K562 (cell line): ENCODE data around the gene CPHXL2. TPM values are rescaled to one million over a fixed set of nuclear protein-coding genes. Genes with fewer than 3 reads are reported as not detected.

Experiments used
- ATAC-seq: fragments of 200-7000 bp; cut with Tn5 transposase; 3 replicates; pipeline ENCODE4 v1.9.1; 2020; ENCODE audit warnings: moderate library complexity
- BruUV-seq: library from RNA; stranded (reverse); fragments of 400-500 nt; replicated peaks from 2 replicates; lab custom pipeline; 2021; lab: Mats Ljungman, UMichigan
- CTCF ChIA-PET: fragments of 300-600 bp; formaldehyde crosslinking; extraction: SDS; loops from one replicate; lab custom pipeline; 2021; ENCODE audit warnings: low intra/inter-chr PET ratio; lab: Yijun Ruan, JAX
- POLR2A ChIA-PET: fragments of 300-600, 350-650 bp; sonication (Branson Sonifier 250); formaldehyde crosslinking; extraction: SDS; loops from one replicate; lab custom pipeline; 2021; ENCODE audit warnings: antibody characterized with exemption, inconsistent platforms; lab: Yijun Ruan, JAX
- DNase-seq, 4 experiments: peaks; one replicate each; pipeline versions ENCODE4 v3.0.0 to v3.0.0-alpha.2; 2011 to 2018; ENCODE audit warnings: low spot score in 3 of 4, mixed read lengths in 3 of 4; ENCODE audit errors: extremely low read depth in 1 of 4
- FAIRE-seq: peaks from 2 replicates; lab custom pipeline; 2011; peaks lifted over from hg19 to GRCh38; lab: Jason Lieb, UNC
- H2AFZ ChIP-seq: 2 replicates; pipeline ENCODE4 v1.6.0; 2011; ENCODE audit warnings: low read depth, low read length, control low read depth, inconsistent platforms
- H3K27ac ChIP-seq: fragments of 200-600 bp; 3 replicates; pipeline ENCODE4 v1.8.0; 2011; ENCODE audit warnings: low read depth, mild to moderate bottlenecking, control low read depth, inconsistent platforms, low read length, moderate library complexity, mixed read lengths; ENCODE audit errors: extremely low read depth
- H3K27me3 ChIP-seq, 2 experiments: fragments of 300-600 bp in 1 of 2; 2 replicates in 1 of 2; 3 replicates in 1 of 2; pipeline versions ENCODE4 v1.6.0 to v1.8.0; 2011; ENCODE audit warnings: inconsistent platforms in 2 of 2, low read length in 2 of 2, mild to moderate bottlenecking in 1 of 2, mixed read lengths in 1 of 2, moderate library complexity in 1 of 2; ENCODE audit not compliant: control insufficient read depth in 2 of 2, insufficient read depth in 2 of 2
- H3K36me3 ChIP-seq: fragments of 300-600 bp; 3 replicates; pipeline ENCODE4 v1.8.0; 2011; ENCODE audit warnings: mild to moderate bottlenecking, low read length, inconsistent platforms; ENCODE audit not compliant: control insufficient read depth, insufficient read depth
- H3K4me1 ChIP-seq, 2 experiments: fragments of 200-600 bp in 1 of 2; replicated peaks in 1 of 2; 2 replicates in 1 of 2; 3 replicates in 1 of 2; pipeline versions ENCODE4 v1.5.1 to v1.8.0; 2011; ENCODE audit warnings: inconsistent platforms in 2 of 2, low read length in 2 of 2, mild to moderate bottlenecking in 1 of 2, mixed read lengths in 1 of 2, moderate library complexity in 1 of 2; ENCODE audit not compliant: control insufficient read depth in 2 of 2, insufficient read depth in 2 of 2
- H3K4me2 ChIP-seq: 2 replicates; pipeline ENCODE4 v1.6.1; 2011; ENCODE audit warnings: low read length, control low read depth, inconsistent platforms, mixed read lengths; ENCODE audit not compliant: insufficient read depth
- H3K4me3 ChIP-seq: fragments of 200-600 bp; sonication (generic), shearing (Covaris generic); 2 replicates; pipeline ENCODE4 v1.5.1; 2016; ENCODE audit warnings: control low read depth, inconsistent platforms
- H3K79me2 ChIP-seq: fragments of 200-600 bp; 3 replicates; pipeline ENCODE4 v1.8.0; 2011; ENCODE audit warnings: low read length, inconsistent platforms; ENCODE audit not compliant: control insufficient read depth, insufficient read depth
- H3K9ac ChIP-seq, 2 experiments: 2 replicates each; pipeline versions ENCODE4 v1.6.0 to v1.6.1; 2011; ENCODE audit warnings: low read depth in 2 of 2, low read length in 2 of 2, control low read depth in 1 of 2, inconsistent platforms in 1 of 2, mild to moderate bottlenecking in 1 of 2, mixed read lengths in 1 of 2; ENCODE audit not compliant: insufficient read depth in 1 of 2
- H3K9me1 ChIP-seq: one replicate; pipeline ENCODE4 v1.6.0; 2011; ENCODE audit warnings: inconsistent platforms, mild to moderate bottlenecking, low read length, moderate library complexity; ENCODE audit not compliant: control insufficient read depth, insufficient read depth
- H3K9me3 ChIP-seq: replicated peaks from 2 replicates; pipeline ENCODE4 v1.5.1; 2011; ENCODE audit warnings: low read depth, low read length, inconsistent platforms; ENCODE audit not compliant: control insufficient read depth, insufficient read depth
- H4K20me1 ChIP-seq: replicated peaks from 2 replicates; pipeline ENCODE4 v1.6.1; 2011; ENCODE audit warnings: low read length, inconsistent platforms, mixed read lengths; ENCODE audit not compliant: control insufficient read depth, insufficient read depth
- ARNT ChIP-seq, 2 experiments: fragments of 450-650 bp; IDR thresholded peaks; 2 replicates each; pipeline ENCODE4 v1.6.1; 2016; ENCODE audit warnings: mild to moderate bottlenecking in 1 of 2
- BCL6 ChIP-seq: fragments of 250-450 bp; sonication (Bioruptor Pico); IDR thresholded peaks from 2 replicates; pipeline ENCODE4 v1.4.0; 2020
- BRCA1 ChIP-seq, 2 experiments: fragments of 450-650 bp in 1 of 2; sonication (generic) in 1 of 2; formaldehyde crosslinking in 1 of 2; IDR thresholded peaks; 2 replicates each; pipeline versions ENCODE4 v1.5.0 to v1.6.1; 2017 to 2020; ENCODE audit warnings: mild to moderate bottlenecking in 1 of 2, missing genetic modification reagents in 1 of 2
- BRD9 ChIP-seq: fragments of 450-650 bp; IDR thresholded peaks from 2 replicates; pipeline ENCODE4 v1.6.1; 2018; ENCODE audit warnings: low read depth; ENCODE audit not compliant: partially characterized antibody
- GATAD2A ChIP-seq: fragments of 450-650 bp; IDR thresholded peaks from 2 replicates; pipeline ENCODE4 v1.6.1; 2017
- MTA2 ChIP-seq: fragments of 450-650 bp; IDR thresholded peaks from 2 replicates; pipeline ENCODE4 v1.6.1; 2016; ENCODE audit warnings: low read depth
- SMARCB1 ChIP-seq: IDR thresholded peaks from 2 replicates; pipeline ENCODE4 v1.6.1; 2011; ENCODE audit warnings: improper control_type of control experiment, low read depth; ENCODE audit not compliant: insufficient read length
- TGIF2 ChIP-seq: sonication (generic); formaldehyde crosslinking; IDR thresholded peaks from 2 replicates; pipeline ENCODE4 v1.8.1; 2022; ENCODE audit warnings: mild to moderate bottlenecking, missing genetic modification reagents, moderate library complexity
- ZBTB34 ChIP-seq: fragments of 250-450 bp; sonication (Bioruptor Pico); IDR thresholded peaks from 2 replicates; pipeline ENCODE4 v1.8.0; 2021; ENCODE audit warnings: mild to moderate bottlenecking, moderate library complexity
- ZHX1 ChIP-seq: fragments of 150-350 bp; conservative IDR thresholded peaks from 2 replicates; pipeline ENCODE4 v1.6.1; 2014; ENCODE audit warnings: low read length
- ZNF445 ChIP-seq: fragments of 250-450 bp; sonication (Bioruptor Pico); IDR thresholded peaks from 2 replicates; pipeline ENCODE4 v1.4.0; 2020; ENCODE audit warnings: low read depth, mild to moderate bottlenecking, moderate library complexity
- ZNF584 ChIP-seq: fragments of 200-800 bp; sonication (Bioruptor generic); IDR thresholded peaks from 2 replicates; pipeline ENCODE4 v1.6.1; 2016; ENCODE audit warnings: low read depth, mild to moderate bottlenecking, missing genetic modification characterization, missing compliant biosample characterization
- ZNF785 ChIP-seq: fragments of 250-450 bp; sonication (Bioruptor Pico); IDR thresholded peaks from 2 replicates; pipeline ENCODE4 v1.4.0; 2020; ENCODE audit warnings: mild to moderate bottlenecking
- WGBS: fragments of 100-300 bp; shearing (Covaris generic); methylation state at CpG from one replicate; pipeline ENCODE4 v1.1.6; 2016; ENCODE audit warnings: low coverage, mixed read lengths; ENCODE audit not compliant: insufficient coverage; ENCODE audit errors: missing lambda C conversion rate; 5-methylcytosine and 5-hydroxymethylcytosine counted together
- in situ Hi-C: fragments of 300-500 bp; cut with MboI; formaldehyde crosslinking; loops from 4 replicates; pipeline ENCODE4 v1.15.0; 2018; ENCODE audit warnings: inconsistent platforms, mixed read lengths
- intact Hi-C: fragments of 100-400 bp; cut with micrococcal nuclease; formaldehyde crosslinking; loops from 2 replicates; pipeline ENCODE4 v1.14.2; 2022
- polyA plus RNA-seq, 8 experiments: library from polyadenylated mRNA; depleted of rRNA in 4 of 8; stranded (reverse) in 5 of 8; unstranded in 3 of 8; fragments of >200 nt; fragmentation: Nextera tagmentation in 2 of 8; fragmentation: Illumina TruSeq in 1 of 8; extraction: Ambion mirVana in 2 of 8; extraction: Trizol in 1 of 8; gene quantifications; 2 replicates each; pipeline versions ENCODE4 v1.2.1 to v1.2.3, GENCODE V29; 2011 to 2014; ENCODE audit warnings: inconsistent platforms in 1 of 8, missing spikeins in 1 of 8
- total RNA-seq, 7 experiments: library from RNA; depleted of rRNA in 6 of 7; stranded (reverse); fragments of >200 nt in 6 of 7; fragmentation: Illumina TruSeq in 2 of 7; extraction: Trizol in 2 of 7; gene quantifications; 2 replicates each; pipeline versions ENCODE4 v1.2.1 to v1.2.3, GENCODE V29; 2011 to 2021; ENCODE audit warnings: low replicate concordance in 1 of 7
- TF ChIP-seq, protein P1 (sequence below): fragments of 450-650 bp; IDR thresholded peaks from one replicate; pipeline ENCODE4 v1.6.1; 2018; ENCODE audit warnings: mild to moderate bottlenecking, moderate library complexity; ENCODE audit not compliant: partially characterized antibody

Gene CPHXL2
- total and polyA plus RNA-seq, 9 of the 15 experiments (the other 6 are each of a cell fraction or from before 2014, with no cell fraction given) = not detected

- no peak overlapping the region for H3K4me3 ChIP-seq
- FAIRE-seq (peak; percentile 15), ATAC-seq (peak; percentile 19; the same call in 1 of the 3 replicates), DNase-seq (no peak)
- no peak overlapping the region for H2AFZ ChIP-seq
- no peaks in the 10 kb centered on the region for H3K27me3 ChIP-seq
- ChIA-PET POLR2A (interaction anchor here (1.2 to 2.2 kb wide), 2 partner anchors 9 to 15 kb away, joined by 4 to 5 read pairs; partner anchors contain the start of gene CPHXL2), CTCF (no interaction called here)
- H3K9ac ChIP-seq = no peak overlapping the region
- H3K9me3 ChIP-seq = no peaks in the 10 kb centered on the region
- H3K27ac ChIP-seq = no peak overlapping the region
- H3K4me1 ChIP-seq = no peaks in the 10 kb centered on the region
- no peaks in the 10 kb centered on the region for H4K20me1 ChIP-seq
- peaks cover 26% of the 10 kb centered on the region for H3K36me3 ChIP-seq
- no peaks in the 10 kb centered on the region for H3K9me1 ChIP-seq
- 37% methylated on average over 4 of the region's 4 CpGs for WGBS
- H3K79me2 ChIP-seq = no peaks in the 10 kb centered on the region
- intact Hi-C loops (no loop called here), in situ Hi-C loops (no loop called here)
- H3K4me2 ChIP-seq = no peak overlapping the region
- no peak for TF ChIP-seq BCL6
- TF ChIP-seq TGIF2 (CRISPR knock-in tag) = no peak
- no peak for TF ChIP-seq ZNF584 (CRISPR knock-in tag)
- no peak for TF ChIP-seq SMARCB1
- no peak for TF ChIP-seq ZNF785 (CRISPR knock-in tag)
- TF ChIP-seq ZBTB34 (CRISPR knock-in tag) = no peak
- TF ChIP-seq GATAD2A = no peak
- no peak for TF ChIP-seq ZNF445
- TF ChIP-seq BRCA1 (IDR thresholded peaks at IDR 0.05) = no peak
- TF ChIP-seq BRCA1 (CRISPR knock-in tag; IDR thresholded peaks at IDR 0.05) = no peak
- TF ChIP-seq, protein P1, sequence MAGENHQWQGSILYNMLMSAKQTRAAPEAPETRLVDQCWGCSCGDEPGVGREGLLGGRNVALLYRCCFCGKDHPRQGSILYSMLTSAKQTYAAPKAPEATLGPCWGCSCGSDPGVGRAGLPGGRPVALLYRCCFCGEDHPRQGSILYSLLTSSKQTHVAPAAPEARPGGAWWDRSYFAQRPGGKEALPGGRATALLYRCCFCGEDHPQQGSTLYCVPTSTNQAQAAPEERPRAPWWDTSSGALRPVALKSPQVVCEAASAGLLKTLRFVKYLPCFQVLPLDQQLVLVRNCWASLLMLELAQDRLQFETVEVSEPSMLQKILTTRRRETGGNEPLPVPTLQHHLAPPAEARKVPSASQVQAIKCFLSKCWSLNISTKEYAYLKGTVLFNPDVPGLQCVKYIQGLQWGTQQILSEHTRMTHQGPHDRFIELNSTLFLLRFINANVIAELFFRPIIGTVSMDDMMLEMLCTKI = no peak
- TF ChIP-seq BRD9 = no peak
- no peak for TF ChIP-seq ARNT (IDR thresholded peaks at IDR 0.05)
- TF ChIP-seq MTA2 = no peak
- no peak for TF ChIP-seq ZHX1
- no TSS peak for BruUV-seq
These were observed 16.0 kb downstream of the CPHXL2 start for GRCh38 chr16:75660726-75661302.
